GM12878 (cell line): ENCODE measurements around the gene RALGPS1.

Source experiments
- EP300 ChIP-seq, 2 experiments: fragments of 150-350 bp in 1 of 2; IDR thresholded peaks; 2 replicates each; pipeline ENCODE4 v1.6.1; 2011 to 2012; ENCODE audit warnings: low read depth in 2 of 2, low read length in 2 of 2, borderline replicate concordance in 1 of 2, improper control_type of control experiment in 1 of 2, inconsistent platforms in 1 of 2; ENCODE audit not compliant: control insufficient read depth in 1 of 2
- ETV6 ChIP-seq, 2 experiments: fragments of 450-650 bp in 1 of 2; IDR thresholded peaks in 1 of 2; conservative IDR thresholded peaks in 1 of 2; 2 replicates each; pipeline ENCODE4 v1.6.1; 2014; ENCODE audit warnings: antibody characterized with exemption in 1 of 2, borderline replicate concordance in 1 of 2, low read depth in 1 of 2, mild to moderate bottlenecking in 1 of 2, moderate library complexity in 1 of 2
- NFYB ChIP-seq: IDR thresholded peaks from 2 replicates; pipeline ENCODE4 v1.6.1; 2011; ENCODE audit warnings: low read depth, mild to moderate bottlenecking, low read length, improper control_type of control experiment, moderate library complexity; ENCODE audit not compliant: insufficient read depth
- POLR2AphosphoS5 ChIP-seq: IDR thresholded peaks from 2 replicates; pipeline ENCODE4 v1.6.1; 2011; ENCODE audit warnings: mild to moderate bottlenecking, low read length, inconsistent platforms
- SP1 ChIP-seq: IDR thresholded peaks from one replicate; pipeline ENCODE4 v1.6.1; 2011; ENCODE audit warnings: low read depth, low read length
- SUZ12 ChIP-seq: fragments of 200-600 bp; sonication (generic); IDR thresholded peaks from one replicate; pipeline ENCODE4 v1.6.1; 2018; ENCODE audit warnings: antibody characterized with exemption, mild to moderate bottlenecking; ENCODE audit not compliant: unreplicated experiment
- TF ChIP-seq, protein P1 (sequence below), 3 experiments: IDR thresholded peaks in 2 of 3; conservative IDR thresholded peaks in 1 of 3; 2 replicates each; pipeline ENCODE4 v1.5.1; 2011; ENCODE audit warnings: low read depth in 3 of 3, low read length in 3 of 3, mild to moderate bottlenecking in 3 of 3, control low read depth in 2 of 3, moderate library complexity in 2 of 3, inconsistent platforms in 1 of 3, mixed read lengths in 1 of 3; ENCODE audit not compliant: control insufficient read depth in 2 of 3, insufficient read depth in 1 of 3; ENCODE audit errors: extremely low read depth in 1 of 3
- TF ChIP-seq, protein P2 (sequence below): IDR thresholded peaks from 2 replicates; pipeline ENCODE4 v1.6.1; 2011; ENCODE audit warnings: mild to moderate bottlenecking, low read depth, low read length, moderate library complexity; ENCODE audit not compliant: insufficient replicate concordance

DNA sequence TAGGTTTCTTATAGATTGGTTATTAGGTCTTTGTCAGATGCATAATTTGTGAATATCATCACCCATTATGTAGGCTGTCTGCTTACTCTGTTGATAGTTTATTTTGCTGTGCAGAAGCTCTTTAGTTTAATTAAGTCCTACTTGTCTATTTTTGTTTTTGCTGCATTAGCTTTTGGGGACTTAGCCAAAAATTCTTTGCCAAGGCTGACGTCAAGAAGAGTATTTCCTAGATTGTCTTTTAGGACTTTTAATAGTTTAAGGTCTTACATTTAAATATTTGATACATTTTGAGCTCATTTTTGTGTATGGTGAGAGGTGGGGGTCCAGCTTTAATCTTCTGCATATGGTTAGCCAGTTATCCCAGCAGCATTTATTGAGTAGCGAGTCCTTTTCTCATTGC lies 232.7 kb downstream of the RALGPS1 start:
- no peak for TF ChIP-seq POLR2AphosphoS5
- TF ChIP-seq, protein P1, sequence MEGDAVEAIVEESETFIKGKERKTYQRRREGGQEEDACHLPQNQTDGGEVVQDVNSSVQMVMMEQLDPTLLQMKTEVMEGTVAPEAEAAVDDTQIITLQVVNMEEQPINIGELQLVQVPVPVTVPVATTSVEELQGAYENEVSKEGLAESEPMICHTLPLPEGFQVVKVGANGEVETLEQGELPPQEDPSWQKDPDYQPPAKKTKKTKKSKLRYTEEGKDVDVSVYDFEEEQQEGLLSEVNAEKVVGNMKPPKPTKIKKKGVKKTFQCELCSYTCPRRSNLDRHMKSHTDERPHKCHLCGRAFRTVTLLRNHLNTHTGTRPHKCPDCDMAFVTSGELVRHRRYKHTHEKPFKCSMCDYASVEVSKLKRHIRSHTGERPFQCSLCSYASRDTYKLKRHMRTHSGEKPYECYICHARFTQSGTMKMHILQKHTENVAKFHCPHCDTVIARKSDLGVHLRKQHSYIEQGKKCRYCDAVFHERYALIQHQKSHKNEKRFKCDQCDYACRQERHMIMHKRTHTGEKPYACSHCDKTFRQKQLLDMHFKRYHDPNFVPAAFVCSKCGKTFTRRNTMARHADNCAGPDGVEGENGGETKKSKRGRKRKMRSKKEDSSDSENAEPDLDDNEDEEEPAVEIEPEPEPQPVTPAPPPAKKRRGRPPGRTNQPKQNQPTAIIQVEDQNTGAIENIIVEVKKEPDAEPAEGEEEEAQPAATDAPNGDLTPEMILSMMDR (IDR thresholded peaks at IDR 0.05 in 2 of 3, conservative IDR thresholded peaks at IDR 0.05 in 1 of 3; ENCODE audit: control insufficient read depth in 2 of 3, extremely low read depth in 1 of 3, insufficient read depth in 1 of 3, low read depth in 3 of 3, low read length in 3 of 3), result no peak
- no peak for TF ChIP-seq ETV6 (conservative IDR thresholded peaks at IDR 0.05 in 1 of 2, IDR thresholded peaks at IDR 0.05 in 1 of 2; ENCODE audit: borderline replicate concordance in 1 of 2, low read depth in 1 of 2)
- TF ChIP-seq, protein P2, sequence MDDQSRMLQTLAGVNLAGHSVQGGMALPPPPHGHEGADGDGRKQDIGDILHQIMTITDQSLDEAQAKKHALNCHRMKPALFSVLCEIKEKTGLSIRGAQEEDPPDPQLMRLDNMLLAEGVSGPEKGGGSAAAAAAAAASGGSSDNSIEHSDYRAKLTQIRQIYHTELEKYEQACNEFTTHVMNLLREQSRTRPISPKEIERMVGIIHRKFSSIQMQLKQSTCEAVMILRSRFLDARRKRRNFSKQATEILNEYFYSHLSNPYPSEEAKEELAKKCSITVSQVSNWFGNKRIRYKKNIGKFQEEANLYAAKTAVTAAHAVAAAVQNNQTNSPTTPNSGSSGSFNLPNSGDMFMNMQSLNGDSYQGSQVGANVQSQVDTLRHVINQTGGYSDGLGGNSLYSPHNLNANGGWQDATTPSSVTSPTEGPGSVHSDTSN, result no peak
- no peak for TF ChIP-seq SP1
- no peak for TF ChIP-seq SUZ12
- TF ChIP-seq EP300 (IDR thresholded peaks at IDR 0.05; ENCODE audit: borderline replicate concordance in 1 of 2, control insufficient read depth in 1 of 2, low read depth in 2 of 2, low read length in 2 of 2), result no peak
- TF ChIP-seq NFYB, result no peak
